ENCODE data around the gene BMPER. TPM values are rescaled to one million over a fixed set of nuclear protein-coding genes. Genes with fewer than 3 reads are reported as not detected.

BMPER gene
- total and polyA plus RNA-seq, 2 of the 8 experiments (the other 6 are each of a cell fraction or from before 2014, with no cell fraction given): 0.33 to 0.69 TPM

DNA sequence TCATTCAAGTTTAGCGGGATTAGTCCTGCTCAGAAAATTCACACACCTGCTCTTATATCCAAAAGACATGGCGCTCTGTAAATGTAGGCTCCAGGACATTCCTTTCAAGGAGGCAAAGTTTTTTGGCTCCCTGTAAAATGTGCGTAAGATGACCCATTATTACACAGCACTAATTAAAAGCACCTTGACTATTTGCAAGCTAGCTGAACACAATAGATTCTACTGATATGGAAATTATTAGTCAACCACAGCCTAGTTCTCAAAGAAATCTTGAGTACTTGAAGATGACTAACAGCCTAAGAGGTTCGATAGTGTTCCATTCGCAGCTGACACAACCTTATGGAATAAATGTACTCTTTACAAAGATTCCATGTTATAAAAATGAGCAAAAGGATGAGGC lies 175.2 kb downstream of the BMPER start:
- Histone ChIP-seq H3K79me2 (ENCODE audit: control insufficient read depth in 1 of 2, insufficient read depth in 2 of 2, low read length in 2 of 2) (no peaks in the 10 kb centered on the region), H4K8ac (ENCODE audit: extremely low read depth, insufficient read depth, low read length) (no peak overlapping the region), H4K5ac (ENCODE audit: insufficient read length, low read depth, low read length) (no peak overlapping the region), H2BK15ac (ENCODE audit: low read length) (no peak overlapping the region), H3K14ac (ENCODE audit: insufficient read length) (no peak overlapping the region), H3K27ac (ENCODE audit: low read depth, low read length) (no peak overlapping the region), H3K9me3 (ENCODE audit: insufficient read depth in 2 of 2, low read depth in 1 of 2, low read length in 1 of 2) (no peaks in the 10 kb centered on the region), H2BK120ac (replicated peaks; ENCODE audit: low read depth, low read length) (no peak overlapping the region), H4K91ac (replicated peaks; ENCODE audit: insufficient read length, low read length) (no peak overlapping the region), H3K9ac (replicated peaks in 1 of 4; ENCODE audit: extremely low read depth in 1 of 4, low read depth in 3 of 4, low read length in 3 of 4) (no peak overlapping the region), H3K4me2 (ENCODE audit: insufficient read depth in 1 of 2, low read depth in 2 of 2, low read length in 2 of 2) (no peak overlapping the region), H3K23ac (ENCODE audit: insufficient read length) (no peak overlapping the region), H3K4ac (replicated peaks; ENCODE audit: insufficient read length, low read depth, low read length) (no peak overlapping the region), H3K4me1 (replicated peaks in 1 of 4; ENCODE audit: control insufficient read depth in 3 of 4, insufficient read depth in 4 of 4, low read length in 3 of 4) (no peaks in the 10 kb centered on the region; a peak in 3 of 7 replicates), H2AK5ac (ENCODE audit: low read depth, low read length) (no peak overlapping the region), H4K20me1 (replicated peaks in 1 of 2; ENCODE audit: control insufficient read depth in 1 of 2, insufficient read depth in 2 of 2, low read length in 2 of 2) (no peaks in the 10 kb centered on the region), H2BK20ac (ENCODE audit: low read length) (no peak overlapping the region), H2BK5ac (ENCODE audit: low read depth, low read length) (no peak overlapping the region), H3K23me2 (ENCODE audit: low read depth, low read length) (no peaks in the 10 kb centered on the region), H3K4me3 (ENCODE audit: extremely low read depth in 1 of 4, insufficient read depth in 2 of 4, low read depth in 3 of 4, low read length in 4 of 4) (no peak overlapping the region), H3K27me3 (replicated peaks in 1 of 4; ENCODE audit: control insufficient read depth in 3 of 4, extremely low read depth in 1 of 4, insufficient read depth in 3 of 4, low read length in 3 of 4) (no peaks in the 10 kb centered on the region), H3K18ac (ENCODE audit: extremely low read depth, low read length) (no peak overlapping the region), H3K56ac (replicated peaks; ENCODE audit: insufficient read length, low read depth, low read length) (no peak overlapping the region), H3K79me1 (ENCODE audit: low read depth, low read length) (no peaks in the 10 kb centered on the region), H2AFZ (ENCODE audit: low read length) (no peak overlapping the region), H2BK12ac (ENCODE audit: low read depth, low read length) (no peak overlapping the region), H3K36me3 (ENCODE audit: control insufficient read depth in 2 of 4, insufficient read depth in 4 of 4, low read length in 3 of 4) (no peaks in the 10 kb centered on the region)
- DNase-seq (ENCODE audit: low read depth in 1 of 2, low spot score in 2 of 2) (no peak), FAIRE-seq (no peak)
- WGBS, 2 experiments (ENCODE audit: extremely low coverage in 1 of 2, insufficient coverage in 1 of 2, insufficient read length in 1 of 2, insufficient replicate concordance in 2 of 2, low coverage in 1 of 2, low lambda C conversion rate in 2 of 2, missing lambda C conversion rate in 1 of 2): 93% methylated on average over 5 of the region's 5 CpGs; no CpG with 5 or more reads in 1 of the 2 experiments
- CTCF ChIA-PET (ENCODE audit: partially characterized antibody): interaction anchor here (1.0 to 4.2 kb wide), 4 partner anchors 7 to 130 kb away, joined by 5 to 19 read pairs (median 9); no protein-coding TSS in a partner anchor
- POLR2A ChIA-PET (ENCODE audit: partially characterized antibody): no interaction called here
- TF ChIP-seq CTBP2 (IDR thresholded peaks at IDR 0.05; ENCODE audit: borderline replicate concordance, insufficient read depth, insufficient read length, low read length) (no peak), RBBP5 (IDR thresholded peaks at IDR 0.05; ENCODE audit: borderline replicate concordance, low read depth, low read length) (no peak), CEBPB (IDR thresholded peaks at IDR 0.05; ENCODE audit: low read depth, low read length) (no peak)

All from H1 (cell line).